Measurements from ENCODE around the gene MGAT4B.

DNA sequence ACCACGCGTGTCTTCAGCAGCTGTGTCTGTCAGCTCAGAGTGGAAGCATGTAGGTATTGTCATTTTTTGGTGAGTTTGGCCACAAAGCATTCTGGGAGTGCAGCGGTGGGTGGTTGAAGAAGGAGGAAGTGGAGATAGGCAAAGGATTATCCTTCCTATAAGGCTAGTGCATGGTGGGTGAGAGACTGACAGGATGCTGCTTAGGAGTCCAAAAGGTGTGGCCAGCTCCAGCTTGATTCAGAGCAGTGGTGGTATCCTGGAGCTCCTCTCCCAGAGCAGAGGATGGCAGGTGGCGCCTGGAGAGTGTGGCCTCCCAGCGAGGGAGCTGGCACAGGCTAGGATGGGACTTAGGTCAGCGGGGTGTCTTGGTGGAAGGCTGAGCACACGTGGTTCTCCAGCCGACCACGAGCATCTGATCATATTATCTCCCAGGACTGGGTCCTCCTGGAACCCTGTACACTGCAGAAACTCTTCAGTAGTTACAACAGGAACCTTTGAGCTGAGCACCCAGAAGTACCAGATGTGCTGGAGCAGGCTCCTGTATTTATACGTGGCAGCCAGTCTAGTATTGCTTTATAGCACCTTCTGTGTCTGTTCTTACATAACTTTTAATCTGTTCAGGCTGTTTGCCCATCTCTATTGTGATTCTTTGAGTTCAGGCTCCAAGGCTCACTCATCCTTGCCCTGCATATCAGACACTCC lies 44.4 kb downstream of the MGAT4B start:
- TF ChIP-seq, protein P1, sequence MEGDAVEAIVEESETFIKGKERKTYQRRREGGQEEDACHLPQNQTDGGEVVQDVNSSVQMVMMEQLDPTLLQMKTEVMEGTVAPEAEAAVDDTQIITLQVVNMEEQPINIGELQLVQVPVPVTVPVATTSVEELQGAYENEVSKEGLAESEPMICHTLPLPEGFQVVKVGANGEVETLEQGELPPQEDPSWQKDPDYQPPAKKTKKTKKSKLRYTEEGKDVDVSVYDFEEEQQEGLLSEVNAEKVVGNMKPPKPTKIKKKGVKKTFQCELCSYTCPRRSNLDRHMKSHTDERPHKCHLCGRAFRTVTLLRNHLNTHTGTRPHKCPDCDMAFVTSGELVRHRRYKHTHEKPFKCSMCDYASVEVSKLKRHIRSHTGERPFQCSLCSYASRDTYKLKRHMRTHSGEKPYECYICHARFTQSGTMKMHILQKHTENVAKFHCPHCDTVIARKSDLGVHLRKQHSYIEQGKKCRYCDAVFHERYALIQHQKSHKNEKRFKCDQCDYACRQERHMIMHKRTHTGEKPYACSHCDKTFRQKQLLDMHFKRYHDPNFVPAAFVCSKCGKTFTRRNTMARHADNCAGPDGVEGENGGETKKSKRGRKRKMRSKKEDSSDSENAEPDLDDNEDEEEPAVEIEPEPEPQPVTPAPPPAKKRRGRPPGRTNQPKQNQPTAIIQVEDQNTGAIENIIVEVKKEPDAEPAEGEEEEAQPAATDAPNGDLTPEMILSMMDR (conservative IDR thresholded peaks at IDR 0.05 in 1 of 2, IDR thresholded peaks at IDR 0.05 in 1 of 2; ENCODE audit: extremely low read depth in 1 of 2, insufficient read depth in 1 of 2, low read depth in 1 of 2, low read length in 2 of 2) = no peak
- no peak for TF ChIP-seq EZH2 (IDR thresholded peaks at IDR 0.05; ENCODE audit: borderline replicate concordance, low read length)

Data from mammary epithelial cell (primary cell).